HEK293 (cell line): Measurements from ENCODE around the gene RAB3C.

ENCODE experiments used
- CTCF ChIA-PET: fragments of 350-600 bp; formaldehyde crosslinking; extraction: SDS; loops from one replicate; lab custom pipeline; 2021; ENCODE audit warnings: antibody characterized with exemption; lab: Yijun Ruan, JAX
- POLR2A ChIA-PET: fragments of 300-600 bp; formaldehyde crosslinking; extraction: SDS; loops from one replicate; lab custom pipeline; 2020; ENCODE audit warnings: antibody characterized with exemption, inconsistent platforms; lab: Yijun Ruan, JAX
- H3K27ac ChIP-seq: fragments of 200-500 bp; sonication (Bioruptor generic); 2 replicates; pipeline ENCODE4 v1.5.1; 2014; ENCODE audit warnings: low read depth, low read length, control low read depth, inconsistent platforms; ENCODE audit errors: extremely low read depth
- H3K36me3 ChIP-seq, 2 experiments: fragments of 200-500 bp in 1 of 2; sonication (Bioruptor generic) in 1 of 2; 1 replicate in 1 of 2; 2 replicates in 1 of 2; pipeline ENCODE4 v1.5.1; 2014 to 2017; ENCODE audit warnings: inconsistent platforms in 2 of 2, low read length in 2 of 2; ENCODE audit not compliant: control insufficient read depth in 2 of 2, insufficient read depth in 1 of 2
- H3K4me1 ChIP-seq: fragments of 200-500 bp; sonication (Bioruptor generic); 2 replicates; pipeline ENCODE4 v1.5.1; 2014; ENCODE audit warnings: mild to moderate bottlenecking, low read length, inconsistent platforms; ENCODE audit not compliant: control insufficient read depth, insufficient read depth
- H3K4me3 ChIP-seq: 2 replicates; pipeline ENCODE4 v1.5.1; 2011; ENCODE audit warnings: low read depth, mild to moderate bottlenecking, control low read depth, low read length, moderate library complexity
- H3K9me3 ChIP-seq: fragments of 200-500 bp; sonication (Bioruptor generic); 2 replicates; pipeline ENCODE4 v1.5.1; 2014; ENCODE audit warnings: low read depth, low read length, inconsistent platforms; ENCODE audit not compliant: control insufficient read depth, insufficient read depth
- FEZF1 ChIP-seq: fragments of 450-650 bp; formaldehyde crosslinking; IDR thresholded peaks from 2 replicates; pipeline ENCODE4 v1.5.1; 2016; ENCODE audit warnings: missing biosample characterization, missing genetic modification characterization
- HOXC10 ChIP-seq: sonication (generic); formaldehyde crosslinking; IDR thresholded peaks from 2 replicates; pipeline ENCODE4 v1.8.1; 2023; ENCODE audit warnings: mild to moderate bottlenecking, missing genetic modification reagents
- IKZF3 ChIP-seq: fragments of 450-650 bp; IDR thresholded peaks from 2 replicates; pipeline ENCODE4 v1.5.0; 2018; ENCODE audit warnings: missing biosample characterization, mild to moderate bottlenecking, missing genetic modification characterization, moderate library complexity
- REPIN1 ChIP-seq: fragments of 450-650 bp; formaldehyde crosslinking; IDR thresholded peaks from 2 replicates; pipeline ENCODE4 v1.5.1; 2017; ENCODE audit warnings: missing biosample characterization, missing genetic modification characterization, low read depth
- YY1 ChIP-seq: fragments of 450-650 bp; formaldehyde crosslinking; IDR thresholded peaks from 2 replicates; pipeline ENCODE4 v1.5.1; 2018; ENCODE audit warnings: missing biosample characterization, missing genetic modification characterization
- ZBTB17 ChIP-seq: fragments of 450-650 bp; formaldehyde crosslinking; IDR thresholded peaks from 2 replicates; pipeline ENCODE4 v1.5.1; 2016; ENCODE audit warnings: missing biosample characterization, missing genetic modification characterization
- ZFHX2 ChIP-seq: fragments of 450-650 bp; formaldehyde crosslinking; conservative IDR thresholded peaks from 2 replicates; pipeline ENCODE4 v1.5.1; 2016; ENCODE audit warnings: missing biosample characterization, missing genetic modification characterization
- ZFP69B ChIP-seq: fragments of 450-650 bp; formaldehyde crosslinking; IDR thresholded peaks from 2 replicates; pipeline ENCODE4 v1.5.1; 2016; ENCODE audit warnings: missing biosample characterization, missing genetic modification characterization
- ZNF112 ChIP-seq: fragments of 450-650 bp; formaldehyde crosslinking; IDR thresholded peaks from 2 replicates; pipeline ENCODE4 v1.5.0; 2017; ENCODE audit warnings: missing biosample characterization, missing genetic modification characterization
- ZNF121 ChIP-seq: fragments of 450-650 bp; formaldehyde crosslinking; IDR thresholded peaks from 2 replicates; pipeline ENCODE4 v1.5.1; 2016; ENCODE audit warnings: missing biosample characterization, missing genetic modification characterization
- ZNF266 ChIP-seq: fragments of 450-650 bp; formaldehyde crosslinking; IDR thresholded peaks from 2 replicates; pipeline ENCODE4 v1.5.1; 2016; ENCODE audit warnings: missing biosample characterization, missing genetic modification characterization, low read depth
- ZNF292 ChIP-seq: fragments of 450-650 bp; formaldehyde crosslinking; IDR thresholded peaks from 2 replicates; pipeline ENCODE4 v1.5.1; 2016; ENCODE audit warnings: low read depth, missing biosample characterization, missing genetic modification characterization, borderline replicate concordance
- ZNF350 ChIP-seq: fragments of 450-650 bp; formaldehyde crosslinking; IDR thresholded peaks from 2 replicates; pipeline ENCODE4 v1.5.0; 2017; ENCODE audit warnings: missing biosample characterization, mild to moderate bottlenecking, missing genetic modification characterization
- ZNF529 ChIP-seq: fragments of 450-650 bp; formaldehyde crosslinking; IDR thresholded peaks from 2 replicates; pipeline ENCODE4 v1.5.1; 2017; ENCODE audit warnings: missing genetic modification characterization, missing biosample characterization; ENCODE audit not compliant: insufficient replicate concordance
- TF ChIP-seq, protein P1 (sequence below): fragments of 450-650 bp; formaldehyde crosslinking; IDR thresholded peaks from 2 replicates; pipeline ENCODE4 v1.5.1; 2016; ENCODE audit warnings: missing biosample characterization, missing genetic modification characterization
- TF ChIP-seq, protein P2 (sequence below): fragments of 450-650 bp; formaldehyde crosslinking; IDR thresholded peaks from 2 replicates; pipeline ENCODE4 v1.5.1; 2016; ENCODE audit warnings: missing biosample characterization, missing genetic modification characterization, low read depth
- TF ChIP-seq, protein P3 (sequence below): fragments of 450-650 bp; formaldehyde crosslinking; IDR thresholded peaks from 2 replicates; pipeline ENCODE4 v1.5.1; 2016; ENCODE audit warnings: missing biosample characterization, missing genetic modification characterization
- TF ChIP-seq, protein P4 (sequence below): sonication (generic); formaldehyde crosslinking; IDR thresholded peaks from 2 replicates; pipeline ENCODE4 v1.8.1; 2022; ENCODE audit warnings: mild to moderate bottlenecking, moderate library complexity, missing genetic modification reagents
- TF ChIP-seq, protein P5 (sequence below): fragments of 450-650 bp; formaldehyde crosslinking; IDR thresholded peaks from 2 replicates; pipeline ENCODE4 v1.5.1; 2017; ENCODE audit warnings: missing biosample characterization, missing genetic modification characterization
- TF ChIP-seq, protein P6 (sequence below): fragments of 450-650 bp; formaldehyde crosslinking; IDR thresholded peaks from 2 replicates; pipeline ENCODE4 v1.5.1; 2017; ENCODE audit warnings: missing biosample characterization, missing genetic modification characterization

RAB3C gene

DNA sequence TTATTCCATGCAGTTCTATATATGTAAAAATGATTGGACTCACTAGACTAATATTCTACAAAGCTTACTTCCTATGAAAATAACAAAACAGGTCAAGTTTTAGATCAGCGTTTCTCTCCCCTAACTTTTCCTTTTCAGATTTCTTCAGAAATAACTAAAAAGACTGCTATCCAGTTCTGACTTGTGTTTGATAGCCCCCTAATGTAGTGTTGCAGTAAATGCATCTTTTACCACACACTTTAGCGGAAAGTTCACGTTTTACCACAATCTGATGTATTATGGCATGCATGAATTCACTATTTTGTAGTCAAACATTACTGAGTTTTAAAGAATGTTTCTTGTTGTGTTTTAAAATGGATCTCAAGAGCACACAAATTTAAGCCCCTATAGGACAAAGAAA, 292.7 kb downstream of the RAB3C start:
- Histone ChIP-seq H3K9me3 (no peaks in the 10 kb centered on the region), H3K36me3 (no peaks in the 10 kb centered on the region), H3K27ac (no peak overlapping the region), H3K4me3 (no peak overlapping the region), H3K4me1 (no peaks in the 10 kb centered on the region)
- TF ChIP-seq ZNF350 (no peak), ZBTB17 (tag by site-specific recombination) (no peak), YY1 (no peak), FEZF1 (no peak), ZFP69B (no peak), HOXC10 (CRISPR knock-in tag) (no peak), ZNF529 (no peak), ZNF121 (tag by site-specific recombination) (no peak), IKZF3 (no peak), ZNF112 (tag by site-specific recombination) (no peak), ZFHX2 (no peak), REPIN1 (tag by site-specific recombination) (no peak), ZNF266 (tag by site-specific recombination) (no peak), ZNF292 (tag by site-specific recombination) (no peak)
- TF ChIP-seq, protein P1, sequence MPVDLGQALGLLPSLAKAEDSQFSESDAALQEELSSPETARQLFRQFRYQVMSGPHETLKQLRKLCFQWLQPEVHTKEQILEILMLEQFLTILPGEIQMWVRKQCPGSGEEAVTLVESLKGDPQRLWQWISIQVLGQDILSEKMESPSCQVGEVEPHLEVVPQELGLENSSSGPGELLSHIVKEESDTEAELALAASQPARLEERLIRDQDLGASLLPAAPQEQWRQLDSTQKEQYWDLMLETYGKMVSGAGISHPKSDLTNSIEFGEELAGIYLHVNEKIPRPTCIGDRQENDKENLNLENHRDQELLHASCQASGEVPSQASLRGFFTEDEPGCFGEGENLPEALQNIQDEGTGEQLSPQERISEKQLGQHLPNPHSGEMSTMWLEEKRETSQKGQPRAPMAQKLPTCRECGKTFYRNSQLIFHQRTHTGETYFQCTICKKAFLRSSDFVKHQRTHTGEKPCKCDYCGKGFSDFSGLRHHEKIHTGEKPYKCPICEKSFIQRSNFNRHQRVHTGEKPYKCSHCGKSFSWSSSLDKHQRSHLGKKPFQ: no peak
- TF ChIP-seq, protein P2, sequence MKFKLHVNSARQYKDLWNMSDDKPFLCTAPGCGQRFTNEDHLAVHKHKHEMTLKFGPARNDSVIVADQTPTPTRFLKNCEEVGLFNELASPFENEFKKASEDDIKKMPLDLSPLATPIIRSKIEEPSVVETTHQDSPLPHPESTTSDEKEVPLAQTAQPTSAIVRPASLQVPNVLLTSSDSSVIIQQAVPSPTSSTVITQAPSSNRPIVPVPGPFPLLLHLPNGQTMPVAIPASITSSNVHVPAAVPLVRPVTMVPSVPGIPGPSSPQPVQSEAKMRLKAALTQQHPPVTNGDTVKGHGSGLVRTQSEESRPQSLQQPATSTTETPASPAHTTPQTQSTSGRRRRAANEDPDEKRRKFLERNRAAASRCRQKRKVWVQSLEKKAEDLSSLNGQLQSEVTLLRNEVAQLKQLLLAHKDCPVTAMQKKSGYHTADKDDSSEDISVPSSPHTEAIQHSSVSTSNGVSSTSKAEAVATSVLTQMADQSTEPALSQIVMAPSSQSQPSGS (tag by site-specific recombination): no peak
- TF ChIP-seq, protein P3, sequence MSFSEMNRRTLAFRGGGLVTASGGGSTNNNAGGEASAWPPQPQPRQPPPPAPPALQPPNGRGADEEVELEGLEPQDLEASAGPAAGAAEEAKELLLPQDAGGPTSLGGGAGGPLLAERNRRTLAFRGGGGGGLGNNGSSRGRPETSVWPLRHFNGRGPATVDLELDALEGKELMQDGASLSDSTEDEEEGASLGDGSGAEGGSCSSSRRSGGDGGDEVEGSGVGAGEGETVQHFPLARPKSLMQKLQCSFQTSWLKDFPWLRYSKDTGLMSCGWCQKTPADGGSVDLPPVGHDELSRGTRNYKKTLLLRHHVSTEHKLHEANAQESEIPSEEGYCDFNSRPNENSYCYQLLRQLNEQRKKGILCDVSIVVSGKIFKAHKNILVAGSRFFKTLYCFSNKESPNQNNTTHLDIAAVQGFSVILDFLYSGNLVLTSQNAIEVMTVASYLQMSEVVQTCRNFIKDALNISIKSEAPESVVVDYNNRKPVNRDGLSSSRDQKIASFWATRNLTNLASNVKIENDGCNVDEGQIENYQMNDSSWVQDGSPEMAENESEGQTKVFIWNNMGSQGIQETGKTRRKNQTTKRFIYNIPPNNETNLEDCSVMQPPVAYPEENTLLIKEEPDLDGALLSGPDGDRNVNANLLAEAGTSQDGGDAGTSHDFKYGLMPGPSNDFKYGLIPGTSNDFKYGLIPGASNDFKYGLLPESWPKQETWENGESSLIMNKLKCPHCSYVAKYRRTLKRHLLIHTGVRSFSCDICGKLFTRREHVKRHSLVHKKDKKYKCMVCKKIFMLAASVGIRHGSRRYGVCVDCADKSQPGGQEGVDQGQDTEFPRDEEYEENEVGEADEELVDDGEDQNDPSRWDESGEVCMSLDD (tag by site-specific recombination): no peak
- TF ChIP-seq, protein P4, sequence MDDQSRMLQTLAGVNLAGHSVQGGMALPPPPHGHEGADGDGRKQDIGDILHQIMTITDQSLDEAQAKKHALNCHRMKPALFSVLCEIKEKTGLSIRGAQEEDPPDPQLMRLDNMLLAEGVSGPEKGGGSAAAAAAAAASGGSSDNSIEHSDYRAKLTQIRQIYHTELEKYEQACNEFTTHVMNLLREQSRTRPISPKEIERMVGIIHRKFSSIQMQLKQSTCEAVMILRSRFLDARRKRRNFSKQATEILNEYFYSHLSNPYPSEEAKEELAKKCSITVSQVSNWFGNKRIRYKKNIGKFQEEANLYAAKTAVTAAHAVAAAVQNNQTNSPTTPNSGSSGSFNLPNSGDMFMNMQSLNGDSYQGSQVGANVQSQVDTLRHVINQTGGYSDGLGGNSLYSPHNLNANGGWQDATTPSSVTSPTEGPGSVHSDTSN (CRISPR knock-in tag): no peak
- TF ChIP-seq, protein P5, sequence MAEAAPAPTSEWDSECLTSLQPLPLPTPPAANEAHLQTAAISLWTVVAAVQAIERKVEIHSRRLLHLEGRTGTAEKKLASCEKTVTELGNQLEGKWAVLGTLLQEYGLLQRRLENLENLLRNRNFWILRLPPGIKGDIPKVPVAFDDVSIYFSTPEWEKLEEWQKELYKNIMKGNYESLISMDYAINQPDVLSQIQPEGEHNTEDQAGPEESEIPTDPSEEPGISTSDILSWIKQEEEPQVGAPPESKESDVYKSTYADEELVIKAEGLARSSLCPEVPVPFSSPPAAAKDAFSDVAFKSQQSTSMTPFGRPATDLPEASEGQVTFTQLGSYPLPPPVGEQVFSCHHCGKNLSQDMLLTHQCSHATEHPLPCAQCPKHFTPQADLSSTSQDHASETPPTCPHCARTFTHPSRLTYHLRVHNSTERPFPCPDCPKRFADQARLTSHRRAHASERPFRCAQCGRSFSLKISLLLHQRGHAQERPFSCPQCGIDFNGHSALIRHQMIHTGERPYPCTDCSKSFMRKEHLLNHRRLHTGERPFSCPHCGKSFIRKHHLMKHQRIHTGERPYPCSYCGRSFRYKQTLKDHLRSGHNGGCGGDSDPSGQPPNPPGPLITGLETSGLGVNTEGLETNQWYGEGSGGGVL: no peak
- TF ChIP-seq, protein P6, sequence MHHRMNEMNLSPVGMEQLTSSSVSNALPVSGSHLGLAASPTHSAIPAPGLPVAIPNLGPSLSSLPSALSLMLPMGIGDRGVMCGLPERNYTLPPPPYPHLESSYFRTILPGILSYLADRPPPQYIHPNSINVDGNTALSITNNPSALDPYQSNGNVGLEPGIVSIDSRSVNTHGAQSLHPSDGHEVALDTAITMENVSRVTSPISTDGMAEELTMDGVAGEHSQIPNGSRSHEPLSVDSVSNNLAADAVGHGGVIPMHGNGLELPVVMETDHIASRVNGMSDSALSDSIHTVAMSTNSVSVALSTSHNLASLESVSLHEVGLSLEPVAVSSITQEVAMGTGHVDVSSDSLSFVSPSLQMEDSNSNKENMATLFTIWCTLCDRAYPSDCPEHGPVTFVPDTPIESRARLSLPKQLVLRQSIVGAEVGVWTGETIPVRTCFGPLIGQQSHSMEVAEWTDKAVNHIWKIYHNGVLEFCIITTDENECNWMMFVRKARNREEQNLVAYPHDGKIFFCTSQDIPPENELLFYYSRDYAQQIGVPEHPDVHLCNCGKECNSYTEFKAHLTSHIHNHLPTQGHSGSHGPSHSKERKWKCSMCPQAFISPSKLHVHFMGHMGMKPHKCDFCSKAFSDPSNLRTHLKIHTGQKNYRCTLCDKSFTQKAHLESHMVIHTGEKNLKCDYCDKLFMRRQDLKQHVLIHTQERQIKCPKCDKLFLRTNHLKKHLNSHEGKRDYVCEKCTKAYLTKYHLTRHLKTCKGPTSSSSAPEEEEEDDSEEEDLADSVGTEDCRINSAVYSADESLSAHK (tag by site-specific recombination): no peak
- CTCF ChIA-PET: interaction anchor here (0.7 to 3.5 kb wide), 5 partner anchors 11 to 298 kb away, joined by 3 to 18 read pairs (median 3); no protein-coding TSS in a partner anchor
- POLR2A ChIA-PET: no interaction called here
